ENCODE results near the gene CXXC4.
A peak's percentile ranks its signal among the peaks of the same experiment; 100 is the strongest.

CXXC4 gene

DNA sequence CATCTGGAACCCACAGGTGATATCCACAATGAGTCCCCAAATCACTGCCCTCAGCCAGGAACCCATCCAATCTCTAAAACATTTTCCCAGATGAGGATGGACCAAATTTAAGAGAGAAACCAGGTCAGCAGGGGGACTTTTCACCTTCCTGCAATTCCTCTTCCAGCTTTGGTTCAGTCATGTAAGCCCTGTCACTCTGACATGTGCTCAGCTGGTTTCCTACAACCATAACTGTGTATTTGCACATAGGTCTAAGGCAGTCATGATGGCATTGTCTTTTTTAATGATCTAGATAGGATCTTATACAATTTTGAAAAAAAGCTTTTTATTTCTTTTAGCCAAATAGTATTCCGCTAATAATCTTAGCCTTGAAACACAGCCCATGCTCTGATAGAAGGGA, 6.5 kb downstream of the CXXC4 start:
- DNase-seq = no peak

DNA sequence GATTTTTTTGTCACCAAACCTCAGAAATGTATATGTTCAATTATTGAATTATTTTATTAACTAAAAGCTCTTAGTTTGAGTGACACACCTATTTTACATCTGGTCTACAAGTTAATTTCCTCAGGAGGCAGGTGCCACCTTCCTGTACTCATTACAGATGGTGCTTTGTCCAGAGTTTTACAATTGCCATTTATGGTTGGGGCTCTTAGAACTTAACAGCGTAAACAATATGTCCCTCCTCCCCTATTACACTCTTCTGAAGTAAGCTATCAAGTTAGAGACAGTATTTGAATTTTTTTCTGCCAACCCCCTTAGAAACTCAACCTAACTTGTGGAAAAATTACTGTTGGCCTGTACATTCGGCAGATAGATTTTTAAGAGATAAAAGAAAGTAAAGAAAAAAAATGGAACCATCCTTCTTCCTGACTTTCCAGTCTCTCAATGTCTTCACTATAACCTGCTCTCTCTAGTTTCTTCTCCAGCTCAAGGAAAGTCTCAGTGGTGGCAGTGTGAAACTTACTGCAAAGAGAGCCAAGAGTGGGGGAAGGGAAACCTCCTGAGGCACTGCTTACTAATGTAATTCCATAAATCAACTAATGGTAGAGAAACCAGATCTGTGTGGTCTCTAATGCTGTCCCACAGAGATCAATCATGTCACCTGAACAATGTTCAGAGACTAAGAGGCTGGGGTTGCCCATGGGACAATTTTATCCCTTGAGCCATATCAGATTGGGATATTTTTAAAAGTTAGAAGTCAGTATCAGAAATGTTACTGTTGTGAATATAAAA, 7.8 kb downstream of the CXXC4 start:
- DNase-seq = no peak

- DNase-seq = no peak
These were observed 19.0 kb downstream of the CXXC4 start for GRCh38 chr4:104475652-104476051.

DNA sequence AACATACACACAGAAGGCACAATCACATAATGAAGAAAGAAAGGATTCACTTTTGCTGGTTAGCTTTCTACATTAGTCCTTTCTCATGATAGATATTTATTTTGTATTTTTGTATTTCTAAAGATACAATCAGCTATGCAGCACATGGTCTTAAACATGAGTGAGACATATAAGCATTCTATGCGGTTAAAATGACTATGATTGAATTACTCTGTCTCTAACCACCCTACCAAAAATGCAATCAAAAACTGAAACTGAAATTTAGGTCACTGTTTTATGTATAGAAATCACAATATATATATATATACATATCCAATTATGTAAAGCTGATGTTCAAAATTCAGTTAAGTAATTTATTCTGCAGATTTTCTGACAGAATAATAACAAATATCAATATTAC, 21.9 kb downstream of the CXXC4 start:
- no peak for DNase-seq

GRCh38 chr4:104470770-104471169, 23.9 kb downstream of the CXXC4 start:
- DNase-seq = no peak

DNA sequence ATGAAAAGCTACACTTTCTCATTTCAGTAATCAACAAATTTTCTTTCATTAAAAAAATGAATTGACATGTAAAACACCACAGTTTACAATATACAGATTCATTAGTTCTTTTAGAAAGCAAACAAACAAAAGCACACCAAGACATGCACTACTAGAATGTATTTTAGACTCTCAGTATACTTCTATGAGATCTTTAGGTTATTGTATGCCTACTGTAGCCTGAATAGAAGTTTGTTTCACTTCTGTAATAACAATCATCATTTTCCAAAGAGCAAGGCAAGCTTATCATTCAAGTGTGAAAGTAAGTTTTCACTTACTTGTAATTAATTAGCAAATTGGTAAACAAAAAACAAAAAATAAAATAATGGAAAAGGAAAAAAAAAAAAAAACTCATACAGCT, 24.9 kb downstream of the CXXC4 start:
- DNase-seq = no peak

DNA sequence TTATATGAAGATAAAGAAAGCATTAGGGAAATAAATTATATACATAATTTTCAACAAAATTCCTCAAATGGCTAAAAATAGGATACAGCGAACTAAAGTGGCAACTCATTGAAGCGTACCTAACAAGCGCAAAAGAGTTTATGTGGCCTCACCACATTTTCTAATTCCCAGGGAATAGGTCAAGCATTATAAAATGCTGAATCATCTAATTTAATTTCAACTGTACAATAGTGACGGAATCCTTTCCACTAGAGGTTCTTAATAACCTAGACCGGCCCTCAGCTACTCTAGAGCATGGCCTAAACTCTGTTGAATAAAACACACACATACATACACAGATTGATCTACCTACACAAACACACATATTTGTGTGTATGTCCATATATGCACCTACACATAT, 29.1 kb downstream of the CXXC4 start:
- no peak for DNase-seq

GRCh38 chr4:104465201-104465600, 29.5 kb downstream of the CXXC4 start:
- DNase-seq = no peak

GRCh38 chr4:104462641-104463040, 32.1 kb downstream of the CXXC4 start:
- no peak for DNase-seq

DNA sequence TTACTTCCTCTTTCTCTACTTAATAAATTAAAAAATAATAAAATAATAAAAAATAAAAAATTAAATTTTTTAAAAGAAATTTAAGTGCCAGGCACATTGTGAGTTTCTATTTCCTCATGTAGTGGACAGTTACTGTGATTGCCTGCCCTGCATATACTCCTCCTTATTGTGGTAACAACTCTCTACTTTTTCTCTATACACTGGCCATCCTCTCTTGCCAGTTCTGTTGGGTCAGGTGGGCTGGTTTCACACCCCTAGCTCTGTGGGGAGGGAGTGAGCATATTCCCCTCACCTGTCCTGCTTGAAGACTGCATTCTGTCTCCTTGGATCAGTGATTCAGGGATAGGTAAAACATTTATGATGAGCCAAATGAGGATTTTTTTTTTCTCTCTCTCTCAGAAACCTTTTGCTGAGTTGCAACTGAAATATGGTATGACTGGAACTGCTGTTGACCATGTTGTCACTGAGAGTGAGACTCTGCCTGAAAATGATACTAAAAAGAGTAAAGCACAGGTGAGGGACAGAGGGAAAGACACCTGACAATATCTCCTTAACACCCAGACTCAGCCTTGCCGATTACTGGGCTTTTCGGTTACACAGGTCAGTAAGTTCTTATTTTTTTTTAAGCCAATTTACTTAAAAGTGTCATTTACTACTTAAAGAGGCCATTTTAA, 37.2 kb downstream of the CXXC4 start:
- DNase-seq = no peak

DNA sequence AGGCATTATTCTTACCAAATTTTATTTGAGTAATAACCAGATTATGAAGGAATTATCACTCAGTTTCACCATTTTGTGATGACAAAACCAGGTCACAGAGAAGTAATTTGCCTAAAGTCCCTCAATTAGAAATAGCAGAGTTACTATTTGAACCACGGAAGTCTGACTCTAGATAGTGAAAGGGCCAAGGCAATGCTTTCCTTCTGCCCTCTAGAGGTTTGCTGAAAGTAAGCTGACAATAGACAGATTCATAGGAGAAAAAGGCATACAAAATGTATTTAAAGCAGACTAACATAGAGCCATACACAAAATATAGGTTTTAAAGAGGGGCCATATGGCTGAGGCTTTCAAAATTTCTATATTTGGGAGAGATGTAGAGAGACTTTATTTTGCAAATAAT, 43.1 kb downstream of the CXXC4 start:
- DNase-seq = no peak

- no peak for DNase-seq
These were observed 45.2 kb downstream of the CXXC4 start for GRCh38 chr4:104449537-104449936.

DNA sequence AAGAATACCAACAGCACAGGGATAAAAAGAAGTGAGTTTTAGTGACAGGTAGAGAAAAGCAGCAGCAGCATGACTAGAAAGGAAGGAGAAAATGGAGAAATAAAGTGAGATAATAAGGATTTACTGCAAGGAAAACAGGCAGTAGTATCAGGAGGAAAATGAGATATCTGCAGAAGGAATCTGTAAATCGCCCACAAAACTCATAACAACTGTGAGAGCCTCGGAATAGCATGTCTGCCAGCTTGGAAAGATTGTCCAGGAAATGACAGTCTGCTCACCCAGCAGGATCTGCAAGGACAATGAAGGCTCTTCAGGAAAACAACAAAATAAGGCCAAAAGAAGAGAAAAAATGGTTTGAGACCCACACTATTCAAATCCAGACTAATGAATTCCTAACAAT, 47.4 kb downstream of the CXXC4 start:
- DNase-seq = no peak

DNA sequence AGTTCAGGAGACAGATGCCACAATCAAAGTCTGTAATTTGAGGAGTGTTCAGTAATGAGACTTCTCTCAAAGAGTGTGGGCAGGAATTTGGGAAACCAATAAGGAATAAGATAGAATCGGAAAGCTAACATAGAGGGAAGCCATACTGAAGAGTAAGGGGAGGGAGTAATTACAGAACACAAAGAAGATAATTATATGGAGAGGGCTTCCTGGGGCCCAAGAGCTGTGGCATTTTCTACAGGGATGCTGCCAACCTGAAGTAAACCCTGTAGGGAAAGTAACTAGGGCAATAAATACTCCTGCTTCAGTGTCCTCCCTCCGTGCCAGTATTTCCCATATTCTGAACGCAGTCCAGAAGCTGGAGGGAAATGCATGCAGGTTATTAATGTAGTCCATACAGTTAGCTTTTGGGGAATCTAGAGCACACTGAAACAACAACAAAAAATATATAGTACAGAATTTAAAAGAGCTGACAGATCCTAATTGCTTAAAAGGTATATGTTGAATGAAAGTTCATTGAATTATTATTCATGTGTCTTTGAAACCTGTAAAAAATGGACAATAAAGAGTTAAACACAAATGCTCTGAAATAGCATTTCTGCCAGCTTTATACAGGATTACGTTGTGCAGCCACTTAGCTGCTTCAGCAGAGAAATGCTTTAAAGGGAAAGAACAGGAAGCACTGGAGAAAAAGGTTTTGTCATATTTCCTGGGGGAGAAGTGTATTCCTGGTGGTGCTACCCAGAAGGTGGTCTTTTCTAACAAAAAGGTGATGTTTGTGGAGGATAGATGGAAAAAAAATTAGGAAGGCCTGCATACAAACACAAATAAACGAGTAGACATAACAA, 48.0 kb downstream of the CXXC4 start:
- DNase-seq = peak; percentile 34 to 60

- DNase-seq = no peak
These were observed 50.0 kb downstream of the CXXC4 start for GRCh38 chr4:104444685-104445084.

GRCh38 chr4:104436542-104436941, 58.2 kb downstream of the CXXC4 start:
- no peak for DNase-seq

- peak; percentile 57 to 72 for DNase-seq
These were observed 65.4 kb downstream of the CXXC4 start for GRCh38 chr4:104429150-104429741.

DNA sequence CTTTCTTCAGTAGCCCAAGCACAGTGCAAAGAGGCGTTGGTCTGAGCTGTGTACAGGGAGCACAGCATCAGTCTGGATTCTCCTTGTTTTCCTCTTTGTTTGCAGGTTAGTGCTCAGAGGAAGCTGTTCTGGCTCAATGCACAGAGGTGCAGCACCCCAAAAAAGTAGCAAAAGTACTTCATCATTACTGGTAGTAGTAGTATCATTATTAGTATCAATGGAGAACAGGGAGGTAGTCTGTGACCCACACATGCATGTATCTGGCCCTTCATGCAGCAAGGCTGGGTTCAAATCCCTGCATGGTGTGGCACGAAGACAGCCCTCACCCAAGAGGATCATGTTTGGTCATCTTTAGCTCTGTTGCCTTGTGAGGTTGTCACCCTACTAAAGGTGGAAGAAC, 68.7 kb downstream of the CXXC4 start:
- no peak for DNase-seq

GRCh38 chr4:104424989-104425388, 69.7 kb downstream of the CXXC4 start:
- DNase-seq = peak in 1 of 2 experiments; percentile 12

DNA sequence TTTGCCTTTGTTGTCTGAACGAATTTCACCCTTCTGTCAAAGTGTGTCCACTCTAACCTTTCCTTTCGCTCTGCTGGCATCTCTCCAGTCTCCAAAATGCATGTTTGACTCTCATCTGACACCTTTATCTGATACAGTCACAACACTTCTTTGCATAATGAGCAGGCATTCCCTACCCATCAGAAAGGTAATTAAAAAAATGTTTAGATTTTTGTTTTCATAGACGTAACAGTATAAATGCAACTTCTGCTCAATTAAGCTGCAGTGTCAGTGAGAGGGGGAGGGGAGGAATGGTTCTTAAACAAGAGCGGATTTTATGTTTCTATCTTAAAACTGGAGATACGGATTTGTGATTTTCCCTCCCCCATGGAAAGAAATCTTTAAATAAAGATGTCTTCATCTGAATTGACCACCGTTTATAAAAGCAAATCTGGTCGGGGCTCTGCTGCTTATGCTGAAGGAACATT, 70.2 kb downstream of the CXXC4 start:
- no peak for DNase-seq

- DNase-seq = no peak
These were observed 73.1 kb downstream of the CXXC4 start for GRCh38 chr4:104421566-104421965.

- DNase-seq = no peak
These were observed 73.9 kb downstream of the CXXC4 start for GRCh38 chr4:104420766-104421165.
